ENCODE measurements around the gene HAPLN1. TPM values are rescaled to one million over a fixed set of nuclear protein-coding genes. Genes with fewer than 3 reads are reported as not detected.

Gene HAPLN1
- total RNA-seq, 1 donor, result under 0.01 TPM

DNA sequence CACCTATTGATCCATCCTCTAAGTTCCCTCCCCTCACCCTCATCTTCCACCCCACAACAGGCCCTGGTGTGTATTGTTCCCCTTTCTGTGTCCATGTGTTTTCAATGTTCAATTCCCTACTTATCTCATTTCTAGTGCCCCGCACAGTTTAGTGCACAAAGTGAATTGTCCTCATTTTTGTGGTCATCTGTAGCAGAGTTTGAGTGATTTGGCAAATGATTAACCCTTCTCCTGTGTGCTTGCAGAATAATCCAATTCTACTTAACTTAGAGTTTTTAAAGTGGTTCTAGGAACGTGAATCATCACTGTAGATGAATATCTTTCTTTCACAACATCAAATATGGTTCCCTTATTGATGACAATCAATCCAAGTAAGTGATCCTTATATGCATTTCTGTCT, 6.3 kb upstream of the HAPLN1 start:
- Histone ChIP-seq H3K27me3 (ENCODE audit: insufficient read depth, low read length) (peaks cover 32% of the 10 kb centered on the region), H3K9me3 (ENCODE audit: low read depth, low read length) (no peaks in the 10 kb centered on the region), H3K4me1 (ENCODE audit: insufficient read depth, low read length) (peaks cover 6% of the 10 kb centered on the region), H3K4me3 (ENCODE audit: low read length) (no peak overlapping the region)

DNA sequence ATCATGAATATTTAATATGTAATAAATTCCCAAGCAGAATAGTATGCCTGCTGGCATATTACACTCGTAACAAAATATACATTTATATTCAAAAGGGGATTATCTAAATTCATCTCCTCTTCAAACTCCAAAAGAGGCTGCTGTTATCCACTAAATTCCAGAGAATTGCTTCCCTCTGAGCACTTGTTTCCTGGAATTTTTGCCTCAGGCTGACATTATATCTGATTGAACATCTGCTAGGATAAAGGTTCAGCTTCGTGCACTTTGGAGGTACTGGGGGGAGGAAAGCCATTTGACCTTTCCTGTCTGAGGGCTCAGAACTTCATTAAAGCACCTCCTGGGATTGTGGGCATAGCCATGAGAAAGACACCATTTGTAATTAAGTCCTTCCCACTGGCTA, 4.3 kb upstream of the HAPLN1 start:
- peaks cover 52% of the 10 kb centered on the region for H3K27me3 ChIP-seq (ENCODE audit: insufficient read depth, low read length)
- no peaks in the 10 kb centered on the region for H3K9me3 ChIP-seq (ENCODE audit: low read depth, low read length)
- H3K4me1 ChIP-seq (ENCODE audit: insufficient read depth, low read length), result peaks cover 9% of the 10 kb centered on the region
- no peak overlapping the region for H3K4me3 ChIP-seq (ENCODE audit: low read length)

DNA sequence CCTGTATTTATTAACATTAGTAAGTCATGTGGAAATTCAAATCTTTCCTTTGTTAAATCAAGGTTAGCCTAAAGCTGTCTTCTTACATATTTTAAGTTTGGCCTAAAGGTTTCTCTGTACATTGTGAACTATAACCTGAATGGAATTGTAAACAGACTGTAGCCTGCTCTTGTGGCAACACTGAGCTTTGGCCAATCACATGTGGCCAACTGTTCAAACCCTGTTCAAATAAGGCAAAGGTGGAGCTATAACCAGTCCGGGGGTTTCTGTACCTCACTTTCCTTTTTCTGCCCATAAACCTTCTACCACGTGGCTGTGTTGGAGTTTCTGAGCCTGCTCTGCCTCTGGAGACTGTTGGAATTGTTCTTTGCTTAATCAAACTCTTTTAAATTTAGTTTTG, 3.3 kb upstream of the HAPLN1 start:
- Histone ChIP-seq H3K27me3 (ENCODE audit: insufficient read depth, low read length) (peaks cover 59% of the 10 kb centered on the region), H3K4me3 (ENCODE audit: low read length) (no peak overlapping the region), H3K9me3 (ENCODE audit: low read depth, low read length) (no peaks in the 10 kb centered on the region), H3K4me1 (ENCODE audit: insufficient read depth, low read length) (peaks cover 9% of the 10 kb centered on the region)

DNA sequence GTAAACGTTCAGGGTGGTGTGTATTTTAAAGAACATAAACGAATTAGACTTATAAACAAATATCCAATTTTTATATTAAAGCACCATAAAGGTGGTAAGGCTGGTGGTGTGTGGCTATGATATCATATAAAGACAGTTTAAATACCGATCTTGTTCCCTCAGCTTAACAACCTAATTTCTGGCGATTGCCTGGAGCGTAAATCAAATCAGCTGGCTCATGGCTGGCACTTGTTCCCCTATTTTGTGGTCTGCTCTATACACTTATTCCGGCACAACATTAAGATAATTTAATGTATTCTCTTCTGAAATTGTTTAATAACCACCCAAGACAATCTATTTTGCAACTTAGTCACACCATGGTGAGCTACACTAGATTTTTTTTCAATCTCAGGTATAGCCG, 2.4 kb upstream of the HAPLN1 start:
- no peak overlapping the region for H3K4me3 ChIP-seq (ENCODE audit: low read length)
- H3K9me3 ChIP-seq (ENCODE audit: low read depth, low read length), result no peaks in the 10 kb centered on the region
- H3K4me1 ChIP-seq (ENCODE audit: insufficient read depth, low read length), result peaks cover 9% of the 10 kb centered on the region
- peaks cover 66% of the 10 kb centered on the region for H3K27me3 ChIP-seq (ENCODE audit: insufficient read depth, low read length)

DNA sequence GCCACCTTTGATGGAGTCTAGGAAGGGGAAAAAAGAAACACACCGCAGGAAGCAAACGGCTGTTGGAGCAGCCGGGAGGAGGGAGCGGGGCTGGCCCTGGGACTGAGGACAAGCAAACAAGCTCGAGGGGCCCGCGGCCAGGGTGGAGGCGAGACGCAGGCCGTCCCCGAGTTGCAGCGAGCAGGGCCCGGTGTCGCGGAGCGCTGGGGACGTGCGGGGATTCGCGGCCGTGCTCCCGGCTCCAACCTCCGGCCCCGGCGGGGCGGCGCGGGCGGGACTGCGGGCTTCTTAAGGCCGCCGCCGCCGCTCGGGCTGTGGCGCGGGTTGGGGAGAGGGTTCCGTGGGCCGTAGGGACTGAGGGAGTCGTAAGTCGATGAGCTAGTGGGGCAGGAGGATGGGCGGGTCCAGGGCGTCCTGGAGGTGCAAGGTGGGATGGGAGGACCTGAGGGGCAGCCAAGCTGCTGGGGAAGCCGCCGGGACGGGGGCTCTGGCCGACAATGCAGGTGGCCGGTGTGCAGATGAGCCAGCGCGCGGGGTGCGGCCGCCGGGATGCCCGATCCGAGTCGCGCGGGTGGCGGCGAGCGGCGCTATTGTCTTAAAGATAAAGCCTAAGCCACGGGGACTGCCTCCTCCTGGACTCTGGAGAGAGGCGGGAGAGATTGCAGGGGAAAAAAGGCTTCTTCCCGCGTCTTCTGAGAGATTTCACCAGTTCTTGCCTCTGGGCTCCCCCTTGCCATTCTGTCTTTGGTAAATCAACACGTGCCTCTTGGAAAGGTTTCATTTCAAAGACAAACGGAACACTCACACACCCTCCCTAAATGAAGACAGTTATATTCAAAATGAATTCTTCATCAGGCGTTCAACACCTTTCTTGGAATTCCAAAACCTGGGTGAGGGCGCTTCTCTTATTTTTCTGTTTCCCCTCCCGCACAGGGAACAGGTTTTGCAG, 1.6 kb upstream of the HAPLN1 start:
- H3K9me3 ChIP-seq (ENCODE audit: low read depth, low read length), result no peaks in the 10 kb centered on the region
- no peak overlapping the region for H3K4me3 ChIP-seq (ENCODE audit: low read length)
- H3K27me3 ChIP-seq (ENCODE audit: insufficient read depth, low read length), result peaks cover 66% of the 10 kb centered on the region
- peaks cover 9% of the 10 kb centered on the region for H3K4me1 ChIP-seq (ENCODE audit: insufficient read depth, low read length)

DNA sequence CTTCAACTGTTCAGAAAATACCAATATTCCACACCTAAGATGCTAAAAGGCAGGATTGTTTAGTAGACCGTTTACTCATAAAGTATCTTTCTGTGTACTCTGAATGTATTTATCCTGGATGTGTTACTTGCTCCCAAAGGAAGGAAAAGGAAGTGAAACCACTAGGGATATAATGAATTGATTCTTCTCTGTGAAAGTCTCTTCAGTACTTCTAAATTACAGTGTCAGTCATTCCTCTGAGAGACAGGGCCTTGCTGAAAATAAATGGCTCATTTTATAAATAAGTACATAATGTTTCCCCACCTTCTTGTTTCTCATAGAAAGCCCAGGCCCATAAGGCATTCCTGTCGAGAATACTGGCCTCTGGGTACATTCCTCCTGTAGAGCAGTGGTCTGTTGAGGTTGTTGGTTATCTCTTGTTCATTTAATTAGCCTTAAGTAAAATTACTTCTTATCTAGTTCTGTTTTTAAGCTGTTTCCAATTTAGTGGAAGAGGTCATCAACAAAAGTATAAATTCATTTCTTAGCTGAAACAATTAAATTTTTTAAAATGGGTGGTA, 1.6 kb downstream of the HAPLN1 start:
- Histone ChIP-seq H3K4me1 (ENCODE audit: insufficient read depth, low read length) (peaks cover 9% of the 10 kb centered on the region), H3K4me3 (ENCODE audit: low read length) (no peak overlapping the region), H3K27me3 (ENCODE audit: insufficient read depth, low read length) (peaks cover 55% of the 10 kb centered on the region), H3K9me3 (ENCODE audit: low read depth, low read length) (no peaks in the 10 kb centered on the region)

DNA sequence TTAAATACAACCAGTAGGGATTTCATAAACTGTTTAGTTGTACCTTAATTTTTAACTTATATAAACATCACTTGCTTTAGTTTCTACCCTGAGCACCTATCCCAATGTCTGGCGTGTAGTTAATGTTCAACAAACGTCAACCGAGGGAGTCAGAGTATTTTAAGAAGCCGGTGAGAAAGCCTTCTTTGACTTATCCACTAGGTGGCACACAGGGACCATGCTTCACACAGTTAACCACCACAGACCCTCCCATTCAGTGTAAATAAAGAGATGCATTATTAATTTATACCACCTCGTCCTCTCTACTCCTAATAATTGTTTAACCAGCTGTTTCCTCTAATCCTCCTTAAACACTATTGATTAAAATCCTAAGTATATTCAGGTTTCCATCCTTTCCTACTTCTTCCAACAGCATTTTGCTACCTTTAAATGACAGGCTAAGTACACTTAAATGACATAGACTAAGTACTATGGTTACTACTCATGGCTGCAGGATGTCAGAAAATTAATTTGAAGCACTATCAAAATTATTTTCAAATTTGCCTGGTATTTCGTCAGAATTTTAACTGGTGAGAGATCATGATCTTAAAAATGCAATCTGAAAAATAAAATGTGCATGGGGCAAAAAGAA, 2.3 kb downstream of the HAPLN1 start:
- Histone ChIP-seq H3K27me3 (ENCODE audit: insufficient read depth, low read length) (peaks cover 48% of the 10 kb centered on the region), H3K4me1 (ENCODE audit: insufficient read depth, low read length) (peaks cover 9% of the 10 kb centered on the region), H3K9me3 (ENCODE audit: low read depth, low read length) (no peaks in the 10 kb centered on the region), H3K4me3 (ENCODE audit: low read length) (no peak overlapping the region)

DNA sequence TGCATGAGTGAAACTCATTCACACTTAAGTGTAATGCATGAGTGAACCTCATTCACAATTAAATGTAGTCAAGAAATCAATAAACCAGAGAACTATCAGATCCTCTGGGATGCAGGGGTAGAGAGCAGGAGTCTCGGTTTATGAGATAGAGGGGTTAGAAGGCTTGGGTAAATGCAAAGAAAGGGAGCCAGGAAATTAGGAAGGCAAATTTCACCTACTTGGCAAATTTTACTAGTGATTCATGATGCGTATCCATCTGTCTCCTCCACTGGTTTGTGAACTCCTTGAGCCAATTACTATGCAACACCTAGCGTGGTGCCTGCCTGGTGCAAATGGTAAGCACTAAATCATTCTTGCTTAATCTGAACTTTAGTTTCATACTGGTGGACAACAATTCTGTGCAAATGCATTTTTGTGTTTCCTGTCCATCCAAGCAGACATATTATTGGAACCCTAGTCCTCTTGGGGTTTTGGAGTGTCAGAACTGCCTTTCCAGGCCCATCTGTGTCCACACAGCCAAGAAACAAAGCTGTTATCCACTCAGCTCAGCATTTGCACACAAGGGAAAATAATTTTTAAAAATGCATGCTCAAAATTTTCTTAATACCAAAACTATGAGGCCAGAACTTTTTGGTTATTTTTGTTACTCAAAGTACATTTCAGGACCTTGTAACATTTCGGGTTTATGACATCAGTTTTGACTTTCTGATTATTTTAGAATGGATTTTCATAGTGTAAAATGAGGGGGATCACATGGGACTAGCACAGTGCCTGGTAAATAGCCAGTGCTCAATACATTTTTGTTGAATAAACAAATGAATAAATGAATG, 5.2 kb downstream of the HAPLN1 start:
- no peak overlapping the region for H3K4me3 ChIP-seq (ENCODE audit: low read length)
- peaks cover 19% of the 10 kb centered on the region for H3K27me3 ChIP-seq (ENCODE audit: insufficient read depth, low read length)
- H3K9me3 ChIP-seq (ENCODE audit: low read depth, low read length), result no peaks in the 10 kb centered on the region
- no peaks in the 10 kb centered on the region for H3K4me1 ChIP-seq (ENCODE audit: insufficient read depth, low read length)

DNA sequence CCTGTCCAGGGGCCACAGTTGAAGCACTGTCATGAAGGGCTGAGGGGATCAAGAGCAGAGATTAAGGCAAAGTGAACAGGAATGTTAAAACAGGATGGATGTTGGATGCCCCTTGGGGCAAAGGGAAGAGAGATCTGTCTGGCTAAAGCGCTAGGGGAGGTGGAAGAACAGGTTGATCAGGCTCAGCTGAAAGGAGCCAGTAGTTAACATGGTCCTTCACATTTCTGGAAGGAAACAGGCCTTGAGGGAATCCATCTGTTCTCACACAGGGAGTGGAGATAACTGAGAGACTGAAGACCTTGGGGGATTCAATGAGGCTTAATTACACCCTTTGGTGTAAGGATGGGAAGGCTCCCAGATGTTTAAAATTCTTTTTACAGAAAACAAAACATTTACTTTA, 5.8 kb downstream of the HAPLN1 start:
- H3K27me3 ChIP-seq (ENCODE audit: insufficient read depth, low read length), result peaks cover 13% of the 10 kb centered on the region
- no peaks in the 10 kb centered on the region for H3K9me3 ChIP-seq (ENCODE audit: low read depth, low read length)
- no peak overlapping the region for H3K4me3 ChIP-seq (ENCODE audit: low read length)
- no peaks in the 10 kb centered on the region for H3K4me1 ChIP-seq (ENCODE audit: insufficient read depth, low read length)

DNA sequence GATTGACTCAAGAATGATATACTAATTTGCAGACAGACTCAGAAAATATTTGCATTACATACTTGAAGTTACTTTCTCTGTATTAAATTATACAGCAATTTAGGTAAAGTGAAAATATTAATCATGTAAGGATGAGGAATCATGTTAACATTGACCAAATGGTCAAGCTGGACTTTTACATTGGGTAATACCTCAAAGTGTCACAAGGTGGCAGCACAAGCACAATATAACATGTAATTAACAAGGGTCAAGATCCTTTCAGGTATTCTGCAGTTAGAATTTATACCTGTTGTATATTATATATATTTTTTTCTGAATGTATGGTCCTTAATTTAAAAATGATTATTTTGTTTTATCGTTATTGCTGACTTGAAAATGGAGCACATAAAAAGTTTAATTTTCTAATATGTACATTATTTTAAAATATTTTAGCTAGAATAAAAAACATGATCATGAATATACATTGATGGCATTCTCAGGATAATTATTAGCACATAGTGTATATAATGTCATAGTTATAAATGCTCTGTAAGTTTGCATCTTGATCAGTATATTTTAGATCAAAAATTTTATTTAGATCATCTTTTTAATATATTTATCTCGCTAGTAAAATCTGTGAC, 8.6 kb downstream of the HAPLN1 start:
- no peaks in the 10 kb centered on the region for H3K27me3 ChIP-seq (ENCODE audit: insufficient read depth, low read length)
- H3K4me1 ChIP-seq (ENCODE audit: insufficient read depth, low read length), result no peaks in the 10 kb centered on the region
- no peak overlapping the region for H3K4me3 ChIP-seq (ENCODE audit: low read length)
- H3K9me3 ChIP-seq (ENCODE audit: low read depth, low read length), result no peaks in the 10 kb centered on the region

DNA sequence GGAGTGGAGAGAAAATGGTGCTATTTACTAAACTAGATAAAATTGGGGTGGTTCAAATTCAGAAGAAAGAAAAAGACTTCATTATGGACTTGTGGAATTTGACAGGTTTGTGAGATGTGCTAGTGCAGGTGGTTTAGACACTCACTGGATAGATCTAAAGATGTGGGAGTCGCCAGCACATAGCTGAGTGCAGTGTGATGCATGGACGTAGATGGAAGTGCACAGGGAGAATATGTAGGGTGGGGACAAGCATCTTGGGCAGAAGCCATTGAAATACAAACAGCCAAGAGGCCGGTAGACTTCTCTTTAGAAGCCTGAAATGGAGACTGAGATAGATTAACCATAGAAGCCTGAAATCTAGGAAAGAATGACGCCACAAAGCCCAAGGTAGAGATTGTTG, 10.7 kb downstream of the HAPLN1 start:
- Histone ChIP-seq H3K27me3 (ENCODE audit: insufficient read depth, low read length) (no peaks in the 10 kb centered on the region), H3K9me3 (ENCODE audit: low read depth, low read length) (no peaks in the 10 kb centered on the region), H3K4me3 (ENCODE audit: low read length) (no peak overlapping the region), H3K4me1 (ENCODE audit: insufficient read depth, low read length) (no peaks in the 10 kb centered on the region)

DNA sequence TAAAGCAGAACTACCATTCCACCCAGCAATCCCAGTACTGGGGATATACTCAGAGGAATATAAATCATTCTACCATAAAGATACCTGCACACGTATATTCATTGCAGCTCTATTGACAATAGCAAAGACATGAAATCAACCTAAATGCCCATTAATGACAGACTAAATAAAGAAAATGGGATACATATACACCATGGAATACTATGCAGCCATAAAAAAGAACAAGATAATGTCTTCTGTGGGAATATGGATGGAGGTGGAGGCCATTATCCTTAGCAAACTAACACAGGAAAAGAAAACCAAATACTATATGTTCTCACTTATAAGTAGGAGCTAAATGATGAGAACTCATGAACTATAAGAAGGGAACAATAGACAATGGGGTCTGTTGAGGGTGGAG, 12.5 kb downstream of the HAPLN1 start:
- Histone ChIP-seq H3K9me3 (ENCODE audit: low read depth, low read length) (no peaks in the 10 kb centered on the region), H3K4me1 (ENCODE audit: insufficient read depth, low read length) (no peaks in the 10 kb centered on the region), H3K27me3 (ENCODE audit: insufficient read depth, low read length) (peaks cover 3% of the 10 kb centered on the region), H3K4me3 (ENCODE audit: low read length) (no peak overlapping the region)

DNA sequence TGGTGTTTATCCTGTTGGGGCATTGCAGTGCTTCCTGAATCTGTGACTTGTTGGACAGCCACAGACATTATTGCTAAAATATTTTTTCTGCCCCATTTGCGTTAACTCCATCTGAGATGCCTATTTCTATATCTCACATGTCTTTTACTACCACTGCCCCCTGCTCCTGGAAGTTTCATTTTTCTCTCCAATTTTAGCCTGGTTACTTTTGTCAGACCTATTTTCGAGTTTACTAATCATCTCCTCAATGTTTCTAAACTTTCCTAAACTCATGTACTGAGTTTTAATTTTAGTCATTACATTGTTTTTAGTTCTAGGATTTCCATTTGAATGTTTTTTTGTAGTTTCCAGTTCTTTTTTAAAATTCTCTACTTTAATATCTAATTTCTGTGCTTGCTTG, 17.6 kb downstream of the HAPLN1 start:
- Histone ChIP-seq H3K27me3 (ENCODE audit: insufficient read depth, low read length) (peaks cover 9% of the 10 kb centered on the region), H3K9me3 (ENCODE audit: low read depth, low read length) (no peaks in the 10 kb centered on the region), H3K4me3 (ENCODE audit: low read length) (no peak overlapping the region), H3K4me1 (ENCODE audit: insufficient read depth, low read length) (no peaks in the 10 kb centered on the region)

DNA sequence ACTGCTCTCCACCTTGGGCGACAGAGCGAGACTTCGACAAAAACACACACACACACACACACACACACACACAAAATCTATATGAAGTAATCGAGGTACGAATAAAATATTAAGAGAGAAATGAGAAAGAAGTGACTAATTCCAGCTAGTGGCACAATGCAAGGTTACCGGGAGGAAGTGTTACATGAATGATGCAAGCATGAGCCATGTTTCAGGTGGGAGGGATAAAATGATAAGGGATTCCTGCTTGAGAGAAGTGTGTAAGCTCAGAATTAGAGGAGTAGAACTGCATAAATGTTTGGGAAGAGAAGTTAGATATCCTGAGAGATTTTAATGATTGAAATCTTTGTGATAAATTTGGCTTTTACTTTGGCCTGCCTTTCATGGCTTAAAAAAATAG, 18.8 kb downstream of the HAPLN1 start:
- no peaks in the 10 kb centered on the region for H3K9me3 ChIP-seq (ENCODE audit: low read depth, low read length)
- H3K4me3 ChIP-seq (ENCODE audit: low read length), result no peak overlapping the region
- peaks cover 9% of the 10 kb centered on the region for H3K27me3 ChIP-seq (ENCODE audit: insufficient read depth, low read length)
- H3K4me1 ChIP-seq (ENCODE audit: insufficient read depth, low read length), result no peaks in the 10 kb centered on the region

Data from mononuclear cell (primary cell).